Measurements from ENCODE around the gene ODR4.

- TF ChIP-seq, protein P1, sequence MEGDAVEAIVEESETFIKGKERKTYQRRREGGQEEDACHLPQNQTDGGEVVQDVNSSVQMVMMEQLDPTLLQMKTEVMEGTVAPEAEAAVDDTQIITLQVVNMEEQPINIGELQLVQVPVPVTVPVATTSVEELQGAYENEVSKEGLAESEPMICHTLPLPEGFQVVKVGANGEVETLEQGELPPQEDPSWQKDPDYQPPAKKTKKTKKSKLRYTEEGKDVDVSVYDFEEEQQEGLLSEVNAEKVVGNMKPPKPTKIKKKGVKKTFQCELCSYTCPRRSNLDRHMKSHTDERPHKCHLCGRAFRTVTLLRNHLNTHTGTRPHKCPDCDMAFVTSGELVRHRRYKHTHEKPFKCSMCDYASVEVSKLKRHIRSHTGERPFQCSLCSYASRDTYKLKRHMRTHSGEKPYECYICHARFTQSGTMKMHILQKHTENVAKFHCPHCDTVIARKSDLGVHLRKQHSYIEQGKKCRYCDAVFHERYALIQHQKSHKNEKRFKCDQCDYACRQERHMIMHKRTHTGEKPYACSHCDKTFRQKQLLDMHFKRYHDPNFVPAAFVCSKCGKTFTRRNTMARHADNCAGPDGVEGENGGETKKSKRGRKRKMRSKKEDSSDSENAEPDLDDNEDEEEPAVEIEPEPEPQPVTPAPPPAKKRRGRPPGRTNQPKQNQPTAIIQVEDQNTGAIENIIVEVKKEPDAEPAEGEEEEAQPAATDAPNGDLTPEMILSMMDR (IDR thresholded peaks at IDR 0.05) = no peak
- TF ChIP-seq POLR2AphosphoS5 (IDR thresholded peaks at IDR 0.05; ENCODE audit: insufficient read depth in 1 of 2, low read depth in 1 of 2) = no peak
Observed at GRCh38 chr1:186438567-186438966, 62.9 kb downstream of the ODR4 start.

Measured in vagina (tissue), 2 donors.